Activated CD4-positive, alpha-beta T cell treated with anti-CD3 and anti-CD28 coated beads, Interleukin-2, amount 50 U/mL, for 16 hours (primary cell): Measurements from ENCODE around the gene TMCO4.

ENCODE experiments used
- DNase-seq: peaks from one replicate; pipeline ENCODE4 v3.0.0-alpha.2; 2020

TMCO4 gene

GRCh38 chr1:19633106-19633505, 166.6 kb downstream of the TMCO4 start:
- DNase-seq, result no peak
